Kidney (tissue), 14 donors: ENCODE results near the gene LYPLA2. TPM values are rescaled to one million over a fixed set of nuclear protein-coding genes. Genes with fewer than 3 reads are reported as not detected.
A peak's percentile ranks its signal among the peaks of the same experiment; 100 is the strongest.
"Not testable (repeated sequence)": the region's sequence is repeated elsewhere in the genome, so short reads cannot be mapped to it uniquely, and the experiment has no call there.

ENCODE experiments used
- DNase-seq, 5 donors: peaks; one replicate each; pipeline ENCODE4 v3.0.0-alpha.2; 2013 to 2020
- FAIRE-seq: peaks from 2 replicates; lab custom pipeline; 2012; peaks lifted over from hg19 to GRCh38; lab: Jason Lieb, UNC
- H3K27ac ChIP-seq, 2 donors: one replicate each; pipeline ENCODE4 v1.7.0; 2013; ENCODE audit warnings: low read depth in 2 of 2, low read length in 2 of 2, inconsistent platforms in 1 of 2
- H3K27me3 ChIP-seq: one replicate; pipeline ENCODE4 v1.7.1; 2013; ENCODE audit warnings: low read length, inconsistent platforms; ENCODE audit not compliant: control insufficient read depth, insufficient read depth
- H3K36me3 ChIP-seq, 3 donors: one replicate each; pipeline versions ENCODE4 v1.7.0 to v1.7.1; 2013; ENCODE audit warnings: low read length in 3 of 3, control low read depth in 1 of 3, inconsistent platforms in 1 of 3; ENCODE audit not compliant: insufficient read depth in 3 of 3, control insufficient read depth in 2 of 3
- H3K4me1 ChIP-seq, 3 donors: one replicate each; pipeline versions ENCODE4 v1.7.0 to v1.7.1; 2013; ENCODE audit warnings: low read length in 3 of 3, inconsistent platforms in 1 of 3, low read depth in 1 of 3; ENCODE audit not compliant: control insufficient read depth in 2 of 3, insufficient read depth in 2 of 3
- H3K4me3 ChIP-seq, 3 donors: one replicate each; pipeline versions ENCODE4 v1.7.0 to v1.8.1; 2013; ENCODE audit warnings: low read length in 3 of 3, control low read depth in 1 of 3, inconsistent platforms in 1 of 3
- H3K9ac ChIP-seq, 3 donors: one replicate each; pipeline versions ENCODE4 v1.7.0 to v1.7.1; 2013; ENCODE audit warnings: low read length in 3 of 3, control low read depth in 1 of 3, inconsistent platforms in 1 of 3
- H3K9me3 ChIP-seq, 3 donors: one replicate each; pipeline versions ENCODE4 v1.7.0 to v1.7.1; 2013; ENCODE audit warnings: low read length in 3 of 3, control low read depth in 1 of 3, inconsistent platforms in 1 of 3; ENCODE audit not compliant: control insufficient read depth in 2 of 3, insufficient read depth in 1 of 3
- intact Hi-C: fragments of 100-400 bp; cut with DNase I; formaldehyde crosslinking; loops from one replicate; pipeline ENCODE4 v1.11.1; 2022
- polyA plus RNA-seq: library from polyadenylated mRNA; stranded (reverse); fragments of 350-450 nt; fragmentation: Illumina TruSeq; extraction: RNeasy Lipid Tissue Mini Kit (QIAGEN cat#74804); gene quantifications from one replicate; pipeline ENCODE4 v1.2.3, GENCODE V29; 2014; ENCODE audit warnings: low read depth, low replicate concordance; ENCODE audit not compliant: insufficient read depth
- total RNA-seq: library from RNA; stranded (reverse); fragmentation: NEBNext Ultra II Directional; extraction: Animal tissue kit (Norgen Biotek cat#: 25700); gene quantifications from one replicate; pipeline ENCODE4 v1.2.1, GENCODE V29; 2021
- TF ChIP-seq, protein P1 (sequence below): IDR thresholded peaks from 3 replicates; pipeline ENCODE4 v1.5.1; 2012; ENCODE audit warnings: mild to moderate bottlenecking, moderate library complexity, borderline replicate concordance; ENCODE audit not compliant: insufficient read depth; ENCODE audit errors: extremely low read depth
- donor health status: control.
- donor health status: control.
- donor health status: control.
- donor health status: control.
- donor health status: control.
- donor health status: DM: yes; HTN: yes; CAD: no.
- donor health status: Normal renal cell carcinoma (clear cell type).

LYPLA2 gene
- total and polyA plus RNA-seq, 2 donors from 2014 or later = 71.3 to 133 TPM

DNA sequence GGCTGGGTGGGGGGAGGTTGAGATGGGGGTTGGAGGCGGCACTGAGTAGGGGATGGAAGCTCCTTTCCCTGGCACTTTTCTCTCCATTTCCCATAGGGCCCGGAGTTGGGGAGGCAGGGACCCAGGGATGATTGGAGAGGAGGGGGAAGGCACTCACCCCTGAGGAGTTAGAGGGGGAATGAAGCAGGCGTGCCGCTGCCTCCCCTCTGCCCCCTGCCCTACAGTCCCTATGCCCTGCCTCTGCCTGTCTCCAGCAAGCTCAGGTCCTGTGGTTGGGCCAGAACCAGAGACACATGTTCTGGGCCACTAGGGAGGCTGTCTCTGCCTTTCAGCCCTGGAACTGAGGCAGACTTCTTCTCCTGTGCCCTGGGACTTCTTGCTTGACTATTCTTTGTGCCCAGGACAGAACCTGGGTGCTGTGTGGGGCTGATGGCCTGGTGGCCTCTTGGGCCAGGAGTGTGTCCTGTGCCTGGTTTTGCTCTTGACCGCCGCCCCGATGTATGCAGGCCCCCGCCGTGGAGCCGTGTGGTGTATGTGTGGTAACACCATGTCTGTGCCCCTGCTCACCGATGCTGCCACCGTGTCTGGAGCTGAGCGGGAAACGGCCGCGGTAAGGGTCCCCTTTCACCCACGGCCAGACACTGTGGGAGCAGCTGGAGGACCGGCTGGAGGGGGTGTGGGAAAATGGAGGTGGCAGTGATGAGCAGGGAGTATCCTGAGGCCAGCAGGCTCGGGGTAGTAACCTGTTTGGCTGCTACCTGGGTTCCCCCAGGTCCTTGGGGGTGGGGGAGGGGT is 1.4 kb downstream of the LYPLA2 start:
- Histone ChIP-seq H3K4me1 (peaks cover 0 to 26% (median 5%) of the 10 kb centered on the region in 3 donors), H3K4me3 (peak overlapping the region; percentile 31 to 93 (median 42)), H3K36me3 (peaks cover 0 to 13% (median 7%) of the 10 kb centered on the region in 3 donors), H3K9me3 (no peaks in the 10 kb centered on the region), H3K27me3 (no peaks in the 10 kb centered on the region), H3K27ac (no peak overlapping the region), H3K9ac (peak overlapping the region in 1 of 3 donors; percentile 82)
- DNase-seq (peak in 2 of 5 donors; percentile 50 to 76), FAIRE-seq (no peak)
- TF ChIP-seq, protein P1, sequence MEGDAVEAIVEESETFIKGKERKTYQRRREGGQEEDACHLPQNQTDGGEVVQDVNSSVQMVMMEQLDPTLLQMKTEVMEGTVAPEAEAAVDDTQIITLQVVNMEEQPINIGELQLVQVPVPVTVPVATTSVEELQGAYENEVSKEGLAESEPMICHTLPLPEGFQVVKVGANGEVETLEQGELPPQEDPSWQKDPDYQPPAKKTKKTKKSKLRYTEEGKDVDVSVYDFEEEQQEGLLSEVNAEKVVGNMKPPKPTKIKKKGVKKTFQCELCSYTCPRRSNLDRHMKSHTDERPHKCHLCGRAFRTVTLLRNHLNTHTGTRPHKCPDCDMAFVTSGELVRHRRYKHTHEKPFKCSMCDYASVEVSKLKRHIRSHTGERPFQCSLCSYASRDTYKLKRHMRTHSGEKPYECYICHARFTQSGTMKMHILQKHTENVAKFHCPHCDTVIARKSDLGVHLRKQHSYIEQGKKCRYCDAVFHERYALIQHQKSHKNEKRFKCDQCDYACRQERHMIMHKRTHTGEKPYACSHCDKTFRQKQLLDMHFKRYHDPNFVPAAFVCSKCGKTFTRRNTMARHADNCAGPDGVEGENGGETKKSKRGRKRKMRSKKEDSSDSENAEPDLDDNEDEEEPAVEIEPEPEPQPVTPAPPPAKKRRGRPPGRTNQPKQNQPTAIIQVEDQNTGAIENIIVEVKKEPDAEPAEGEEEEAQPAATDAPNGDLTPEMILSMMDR = no peak
- intact Hi-C loops = no loop called here

DNA sequence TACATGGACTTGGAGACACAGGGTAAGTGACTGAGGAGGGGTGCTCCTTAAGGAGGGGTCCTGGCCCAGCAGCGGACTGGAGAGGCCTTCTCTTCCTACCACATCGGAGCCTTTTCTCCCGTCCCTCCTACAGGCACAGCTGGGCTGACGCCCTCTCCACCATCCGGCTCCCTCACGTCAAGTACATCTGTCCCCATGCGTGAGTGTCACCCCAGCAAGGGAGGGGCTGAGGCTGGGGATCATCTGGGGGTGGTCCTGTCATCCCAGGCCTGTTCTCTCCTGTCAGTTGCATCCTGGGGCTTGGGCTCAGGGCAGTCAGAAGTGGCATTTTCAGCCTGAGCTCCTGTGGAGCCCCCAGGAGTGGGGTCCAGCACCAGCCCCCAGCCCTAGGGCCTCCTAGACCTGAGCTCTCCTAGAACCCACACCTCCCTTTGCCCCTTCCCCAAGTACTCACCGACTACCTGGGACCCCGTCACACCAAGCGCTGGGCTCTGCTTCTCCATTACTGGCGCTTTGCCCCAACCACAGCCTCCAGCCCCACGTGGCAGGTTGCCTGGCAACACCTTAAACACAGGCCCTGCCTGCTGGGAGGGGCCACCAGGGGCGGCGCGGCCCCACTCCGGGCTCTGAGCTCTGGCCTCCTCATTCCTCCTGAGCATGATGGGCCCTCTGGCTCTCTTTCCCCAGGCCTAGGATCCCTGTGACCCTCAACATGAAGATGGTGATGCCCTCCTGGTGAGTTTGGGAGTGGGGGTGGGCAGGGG is 2.3 kb downstream of the LYPLA2 start:
- H3K27ac ChIP-seq = no peak overlapping the region
- H3K27me3 ChIP-seq = no peaks in the 10 kb centered on the region
- no peak overlapping the region for H3K4me3 ChIP-seq
- peaks cover 0 to 5% (median 2%) of the 10 kb centered on the region in 3 donors for H3K36me3 ChIP-seq
- H3K4me1 ChIP-seq = peaks cover 0 to 32% (median 5%) of the 10 kb centered on the region in 3 donors
- TF ChIP-seq, protein P1 = no peak
- no peak overlapping the region for H3K9ac ChIP-seq
- intact Hi-C loops = no loop called here
- H3K9me3 ChIP-seq = no peaks in the 10 kb centered on the region
- FAIRE-seq (no peak), DNase-seq (peak in 3 of 5 donors; percentile 30 to 83 (median 48))

DNA sequence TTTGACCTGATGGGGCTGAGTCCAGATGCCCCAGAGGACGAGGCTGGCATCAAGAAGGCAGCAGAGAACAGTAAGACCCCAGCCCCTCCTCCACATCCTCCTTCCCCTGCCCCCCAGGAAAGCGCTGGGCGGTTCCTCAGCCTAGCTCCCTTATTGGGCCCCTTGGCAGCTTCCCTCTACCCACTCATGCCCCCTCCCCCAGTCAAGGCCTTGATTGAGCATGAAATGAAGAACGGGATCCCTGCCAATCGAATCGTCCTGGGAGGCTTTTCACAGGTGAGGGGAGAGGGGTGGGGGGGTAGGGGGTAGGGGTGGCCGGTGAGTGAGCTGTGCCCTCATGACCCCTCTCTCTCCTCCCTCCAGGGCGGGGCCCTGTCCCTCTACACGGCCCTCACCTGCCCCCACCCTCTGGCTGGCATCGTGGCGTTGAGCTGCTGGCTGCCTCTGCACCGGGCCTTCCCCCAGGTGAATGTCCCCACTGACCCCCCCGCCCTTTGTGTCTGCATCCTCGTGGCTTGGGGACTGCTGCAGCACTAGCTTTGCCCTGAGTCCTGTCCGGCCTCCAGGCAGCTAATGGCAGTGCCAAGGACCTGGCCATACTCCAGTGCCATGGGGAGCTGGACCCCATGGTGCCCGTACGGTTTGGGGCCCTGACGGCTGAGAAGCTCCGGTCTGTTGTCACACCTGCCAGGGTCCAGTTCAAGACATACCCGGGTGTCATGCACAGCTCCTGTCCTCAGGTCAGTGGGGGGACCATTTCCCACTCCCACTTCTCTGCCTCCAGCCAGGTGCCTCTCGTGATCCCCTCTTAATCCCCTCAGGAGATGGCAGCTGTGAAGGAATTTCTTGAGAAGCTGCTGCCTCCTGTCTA is 3.2 kb downstream of the LYPLA2 start:
- Histone ChIP-seq H3K27ac (no peak overlapping the region), H3K9me3 (no peaks in the 10 kb centered on the region), H3K4me3 (no peak overlapping the region), H3K4me1 (peaks cover 0 to 37% (median 10%) of the 10 kb centered on the region in 3 donors), H3K27me3 (no peaks in the 10 kb centered on the region), H3K36me3 (peaks cover 0 to 9% (median 2%) of the 10 kb centered on the region in 3 donors), H3K9ac (no peak overlapping the region)
- TF ChIP-seq, protein P1 = no peak
- DNase-seq (peak in 2 of 5 donors; percentile 56 to 75), FAIRE-seq (no peak)
- intact Hi-C loops = no loop called here

DNA sequence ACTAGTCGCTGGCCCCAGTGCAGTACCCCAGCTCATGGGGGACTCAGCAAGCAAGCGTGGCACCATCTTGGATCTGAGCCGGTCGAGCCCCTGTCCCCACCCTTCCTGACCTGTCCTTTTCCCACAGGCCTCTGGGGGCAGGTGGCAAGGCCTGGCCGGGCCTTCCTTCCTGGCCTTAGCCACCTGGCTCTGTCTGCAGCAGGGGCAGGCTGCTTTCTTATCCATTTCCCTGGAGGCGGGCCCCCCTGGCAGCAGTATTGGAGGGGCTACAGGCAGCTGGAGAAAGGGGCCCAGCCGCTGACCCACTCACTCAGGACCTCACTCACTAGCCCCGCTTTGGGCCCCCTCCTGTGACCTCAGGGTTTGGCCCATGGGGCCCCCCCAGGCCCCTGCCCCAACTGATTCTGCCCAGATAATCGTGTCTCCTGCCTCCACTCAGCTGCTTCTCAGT is 3.8 kb downstream of the LYPLA2 start:
- intact Hi-C loops, H3K9ac ChIP-seq, H3K9me3 ChIP-seq, H3K27ac ChIP-seq, H3K36me3 ChIP-seq, H3K4me3 ChIP-seq, FAIRE-seq, H3K27me3 ChIP-seq: not testable (repeated sequence)
- DNase-seq = peak in 1 of 5 donors; percentile 59
- peaks cover 0 to 43% (median 10%) of the 10 kb centered on the region in 3 donors for H3K4me1 ChIP-seq
